Activated naive CD4-positive, alpha-beta T cell treated with anti-CD3 and anti-CD28 coated beads, Interleukin-2, amount 50 U/mL, for 16 hours (primary cell): ENCODE data around the gene NBPF1.
"Not testable (repeated sequence)": the region's sequence is repeated elsewhere in the genome, so short reads cannot be mapped to it uniquely, and the experiment has no call there.

Experiments
- DNase-seq: peaks from one replicate; pipeline ENCODE4 v3.0.0-alpha.2; 2020

NBPF1 gene

GRCh38 chr1:16605532-16606505 is 7.5 kb downstream of the NBPF1 start:
- DNase-seq = no peak

- no peak for DNase-seq
Observed at GRCh38 chr1:16605213-16605525, 8.2 kb downstream of the NBPF1 start.

GRCh38 chr1:16604514-16605212 is 8.7 kb downstream of the NBPF1 start:
- not testable (repeated sequence) for DNase-seq

DNA sequence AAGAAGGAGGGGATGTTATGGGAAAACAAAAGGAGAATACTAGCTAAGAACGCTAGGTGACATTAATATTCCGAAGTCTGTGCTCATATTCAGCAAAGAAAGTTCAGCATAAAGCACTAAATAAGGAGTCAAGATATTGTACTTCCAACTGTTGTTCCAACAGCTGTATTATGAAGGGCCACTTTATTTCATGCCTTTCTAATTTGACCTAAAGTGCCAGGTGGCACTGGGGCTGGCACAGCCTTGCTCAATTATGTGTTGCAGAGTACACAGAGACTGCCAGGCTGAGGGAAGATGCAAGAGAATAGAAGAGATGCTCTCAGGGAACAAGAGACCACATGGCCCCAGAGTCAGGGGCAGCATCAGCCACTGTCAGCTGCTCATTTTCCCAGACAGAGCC is 9.7 kb downstream of the NBPF1 start:
- DNase-seq = not testable (repeated sequence)

DNA sequence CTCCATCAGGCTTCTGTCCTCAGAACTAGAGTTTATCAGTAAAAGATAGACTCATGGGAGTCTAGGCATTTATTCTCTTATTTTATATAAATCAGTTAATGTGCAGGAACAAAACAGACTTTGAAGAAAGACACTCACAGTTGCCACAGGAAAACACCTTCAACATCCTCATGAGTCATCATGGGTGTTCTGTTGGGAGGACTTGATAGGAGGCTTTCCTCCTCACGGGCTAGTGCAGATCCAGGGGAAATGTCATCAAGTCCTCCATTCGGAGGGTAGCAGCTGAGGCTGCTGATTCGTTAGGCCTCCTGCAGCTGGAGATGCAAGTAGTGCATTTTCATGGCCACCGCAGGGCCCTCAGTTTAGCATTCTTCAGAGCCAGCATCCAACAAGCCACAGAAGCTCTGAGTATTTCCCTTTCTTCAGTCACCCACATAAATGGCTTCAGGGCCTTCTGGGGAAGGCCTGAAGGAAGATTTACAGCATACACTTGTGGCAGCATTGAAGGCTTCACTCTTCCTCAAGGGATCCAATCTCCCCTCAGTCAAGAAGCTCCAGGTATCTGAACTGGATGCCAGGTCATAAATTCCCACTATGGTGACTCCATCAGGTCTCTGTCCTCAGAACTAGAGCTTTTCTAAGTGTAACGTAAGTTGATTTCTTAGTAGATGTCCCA is 10.9 kb downstream of the NBPF1 start:
- DNase-seq = not testable (repeated sequence)

GRCh38 chr1:16600855-16601786 is 12.2 kb downstream of the NBPF1 start:
- not testable (repeated sequence) for DNase-seq

GRCh38 chr1:16599326-16599725 is 14.0 kb downstream of the NBPF1 start:
- not testable (repeated sequence) for DNase-seq

- DNase-seq = not testable (repeated sequence)
Observed at GRCh38 chr1:16595216-16595615, 18.1 kb downstream of the NBPF1 start.

- DNase-seq = not testable (repeated sequence)
Observed at GRCh38 chr1:16591845-16592244, 21.5 kb downstream of the NBPF1 start.

GRCh38 chr1:16588081-16588480 is 25.3 kb downstream of the NBPF1 start:
- DNase-seq = not testable (repeated sequence)

DNA sequence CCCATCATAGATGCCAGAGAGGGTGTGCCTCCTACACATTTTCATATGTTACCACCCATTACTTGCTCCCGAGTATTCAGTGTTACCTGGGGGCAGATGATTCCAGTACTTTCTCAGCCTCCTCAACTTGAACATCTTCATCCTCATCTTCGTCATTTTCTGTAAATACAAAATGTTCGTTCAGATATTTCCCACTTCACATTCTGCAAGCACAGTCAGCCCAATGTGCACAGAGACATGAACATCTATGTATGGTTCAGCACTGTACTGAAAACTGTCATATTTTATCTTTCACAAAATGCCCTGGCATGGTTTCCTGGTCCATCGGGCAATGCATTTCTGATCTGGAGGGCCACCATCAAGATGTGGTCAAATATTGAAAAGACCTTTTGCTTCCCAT is 25.7 kb downstream of the NBPF1 start:
- DNase-seq = not testable (repeated sequence)

DNA sequence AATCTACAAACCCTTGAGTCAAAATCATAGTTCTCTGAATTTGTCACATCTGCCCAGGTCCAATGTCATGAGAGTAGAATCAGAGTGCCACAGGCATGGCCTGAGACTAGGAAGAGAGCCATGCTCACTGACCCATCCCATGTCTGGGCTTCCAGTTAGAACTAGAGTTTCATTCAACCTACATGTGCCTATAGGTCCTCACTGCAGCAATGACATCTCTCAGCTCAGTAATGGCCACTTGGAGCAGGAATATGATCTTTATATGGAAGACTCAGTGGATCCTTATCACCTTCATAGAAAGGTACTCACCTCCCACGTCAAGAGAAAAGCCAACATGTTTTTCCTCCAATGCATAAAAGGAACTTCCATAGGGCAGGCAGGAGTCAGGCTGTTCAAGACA is 48.0 kb downstream of the NBPF1 start:
- DNase-seq = not testable (repeated sequence)

DNA sequence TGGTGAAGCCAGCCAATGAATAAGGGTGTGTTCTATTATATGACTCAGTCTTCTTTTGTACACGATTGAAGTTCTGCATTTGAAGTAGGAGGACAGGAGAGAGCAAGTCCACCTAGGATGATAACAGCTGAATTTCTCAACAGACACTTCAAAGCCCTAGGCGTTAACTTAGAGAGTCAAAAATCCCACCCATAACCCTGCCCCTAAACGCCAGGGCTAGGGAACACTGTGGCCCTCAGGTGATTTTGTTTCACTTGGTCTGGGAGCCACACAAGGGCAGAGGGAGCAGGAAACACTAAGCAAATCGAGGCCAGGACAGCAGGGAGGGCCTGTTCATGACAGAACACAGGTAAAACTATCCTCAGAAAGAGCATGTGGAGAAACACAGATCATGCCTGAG is 52.3 kb downstream of the NBPF1 start:
- DNase-seq = not testable (repeated sequence)

DNA sequence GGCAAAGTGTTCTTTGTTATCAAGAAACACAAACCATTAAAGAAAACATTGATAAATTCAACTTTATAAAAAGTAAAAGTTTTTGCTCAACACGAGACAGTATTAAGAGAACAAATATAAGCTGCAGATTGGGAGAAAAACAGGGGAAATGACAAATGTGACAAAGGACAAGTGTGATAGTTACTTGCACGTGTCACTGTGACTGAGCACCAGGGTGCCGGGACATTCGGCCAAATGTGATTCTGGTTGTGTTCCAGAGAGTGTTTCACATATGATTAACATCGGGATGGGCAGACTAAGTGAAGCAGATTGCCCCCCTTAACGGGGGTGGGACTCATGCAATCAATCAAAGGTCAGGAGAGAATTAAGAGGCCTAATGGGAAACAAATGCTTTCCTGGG is 52.9 kb downstream of the NBPF1 start:
- DNase-seq = not testable (repeated sequence)

- DNase-seq = not testable (repeated sequence)
Observed at GRCh38 chr1:16559688-16560087, 53.7 kb downstream of the NBPF1 start.

- DNase-seq = not testable (repeated sequence)
Observed at GRCh38 chr1:16557034-16557433, 56.3 kb downstream of the NBPF1 start.

- DNase-seq = not testable (repeated sequence)
Observed at GRCh38 chr1:16553244-16553643, 60.1 kb downstream of the NBPF1 start.

DNA sequence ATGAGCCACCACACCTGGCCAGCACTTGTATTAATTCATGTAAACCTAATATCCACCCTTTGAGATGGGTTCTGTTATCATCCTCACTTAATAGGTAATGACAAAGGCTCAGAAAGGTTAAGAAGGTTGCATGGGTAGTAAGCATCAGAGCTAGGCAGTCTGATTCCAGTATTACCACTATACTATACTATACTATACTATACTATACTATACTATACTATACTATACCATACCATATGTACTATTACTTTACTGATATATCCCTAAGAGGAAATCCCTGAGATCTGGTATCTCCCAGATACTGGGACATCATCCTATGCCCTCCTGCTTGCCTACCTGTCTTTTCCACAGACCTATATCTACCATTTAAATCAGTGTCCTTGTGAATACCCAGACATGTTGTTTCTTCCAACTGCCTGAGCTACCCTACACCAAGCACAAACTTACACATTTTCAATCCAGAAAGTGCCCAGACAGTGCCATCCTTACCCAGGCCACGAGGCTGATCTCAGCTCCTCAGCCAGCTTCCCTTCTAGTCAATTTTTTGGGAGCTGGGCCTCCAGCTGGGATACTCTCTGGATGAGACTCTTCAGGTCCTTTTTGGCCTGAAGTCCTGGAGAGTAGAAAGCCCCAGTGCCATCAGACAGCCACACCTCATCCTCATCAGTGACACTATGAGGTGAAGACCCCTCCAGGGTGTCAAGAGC is 63.0 kb downstream of the NBPF1 start:
- not testable (repeated sequence) for DNase-seq

GRCh38 chr1:16549545-16549944 is 63.8 kb downstream of the NBPF1 start:
- DNase-seq = not testable (repeated sequence)

- not testable (repeated sequence) for DNase-seq
Observed at GRCh38 chr1:16547502-16548241, 65.7 kb downstream of the NBPF1 start.

GRCh38 chr1:16545682-16546095 is 67.7 kb downstream of the NBPF1 start:
- DNase-seq = not testable (repeated sequence)
